GM12891 (cell line): ENCODE data around the gene TMEM59.
"Not testable (repeated sequence)": the region's sequence is repeated elsewhere in the genome, so short reads cannot be mapped to it uniquely, and the experiment has no call there.

Experiments used
- POLR2A ChIP-seq: IDR thresholded peaks from 2 replicates; pipeline ENCODE4 v1.6.1; 2011; ENCODE audit warnings: low read depth, low read length, control low read depth
- POLR2AphosphoS5 ChIP-seq: IDR thresholded peaks from 2 replicates; pipeline ENCODE4 v1.6.1; 2011; ENCODE audit warnings: low read depth, low read length, control low read depth
- SPI1 ChIP-seq: IDR thresholded peaks from 2 replicates; pipeline ENCODE4 v1.6.1; 2011; ENCODE audit warnings: low read depth, low read length, control low read depth

DNA sequence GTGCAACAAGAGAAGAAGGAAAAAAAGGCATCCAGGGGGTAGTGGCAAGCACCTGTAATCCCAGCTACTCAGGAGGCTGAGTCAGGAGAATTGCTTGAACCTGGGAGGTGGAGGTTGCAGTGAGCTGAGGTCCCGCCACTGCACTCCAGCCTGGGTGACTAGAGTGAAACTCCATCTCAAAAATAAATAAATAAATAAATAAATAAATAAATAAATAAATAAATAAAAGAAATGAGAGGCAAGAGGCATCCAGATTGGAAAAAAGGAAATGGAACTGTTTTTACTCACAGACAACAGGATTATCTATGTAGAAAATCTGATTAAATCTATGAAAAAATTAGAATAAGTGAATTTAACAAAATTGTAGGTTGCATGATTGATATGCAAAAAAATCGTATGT is 58.5 kb downstream of the TMEM59 start:
- TF ChIP-seq POLR2AphosphoS5, POLR2A, SPI1: not testable (repeated sequence)
